Kidney (tissue), 14 donors: ENCODE data around the gene PSPH. TPM values are rescaled to one million over a fixed set of nuclear protein-coding genes. Genes with fewer than 3 reads are reported as not detected.
"Not testable (repeated sequence)": the region's sequence is repeated elsewhere in the genome, so short reads cannot be mapped to it uniquely, and the experiment has no call there.

Source experiments
- DNase-seq, 5 donors: peaks; one replicate each; pipeline ENCODE4 v3.0.0-alpha.2; 2013 to 2020
- FAIRE-seq: peaks from 2 replicates; lab custom pipeline; 2012; peaks lifted over from hg19 to GRCh38; lab: Jason Lieb, UNC
- H3K27ac ChIP-seq, 2 donors: one replicate each; pipeline ENCODE4 v1.7.0; 2013; ENCODE audit warnings: low read depth in 2 of 2, low read length in 2 of 2, inconsistent platforms in 1 of 2
- H3K27me3 ChIP-seq: one replicate; pipeline ENCODE4 v1.7.1; 2013; ENCODE audit warnings: low read length, inconsistent platforms; ENCODE audit not compliant: control insufficient read depth, insufficient read depth
- H3K36me3 ChIP-seq, 3 donors: one replicate each; pipeline versions ENCODE4 v1.7.0 to v1.7.1; 2013; ENCODE audit warnings: low read length in 3 of 3, control low read depth in 1 of 3, inconsistent platforms in 1 of 3; ENCODE audit not compliant: insufficient read depth in 3 of 3, control insufficient read depth in 2 of 3
- H3K4me1 ChIP-seq, 3 donors: one replicate each; pipeline versions ENCODE4 v1.7.0 to v1.7.1; 2013; ENCODE audit warnings: low read length in 3 of 3, inconsistent platforms in 1 of 3, low read depth in 1 of 3; ENCODE audit not compliant: control insufficient read depth in 2 of 3, insufficient read depth in 2 of 3
- H3K4me3 ChIP-seq, 3 donors: one replicate each; pipeline versions ENCODE4 v1.7.0 to v1.8.1; 2013; ENCODE audit warnings: low read length in 3 of 3, control low read depth in 1 of 3, inconsistent platforms in 1 of 3
- H3K9ac ChIP-seq, 3 donors: one replicate each; pipeline versions ENCODE4 v1.7.0 to v1.7.1; 2013; ENCODE audit warnings: low read length in 3 of 3, control low read depth in 1 of 3, inconsistent platforms in 1 of 3
- H3K9me3 ChIP-seq, 3 donors: one replicate each; pipeline versions ENCODE4 v1.7.0 to v1.7.1; 2013; ENCODE audit warnings: low read length in 3 of 3, control low read depth in 1 of 3, inconsistent platforms in 1 of 3; ENCODE audit not compliant: control insufficient read depth in 2 of 3, insufficient read depth in 1 of 3
- intact Hi-C: fragments of 100-400 bp; cut with DNase I; formaldehyde crosslinking; loops from one replicate; pipeline ENCODE4 v1.11.1; 2022
- polyA plus RNA-seq: library from polyadenylated mRNA; stranded (reverse); fragments of 350-450 nt; fragmentation: Illumina TruSeq; extraction: RNeasy Lipid Tissue Mini Kit (QIAGEN cat#74804); gene quantifications from one replicate; pipeline ENCODE4 v1.2.3, GENCODE V29; 2014; ENCODE audit warnings: low read depth, low replicate concordance; ENCODE audit not compliant: insufficient read depth
- total RNA-seq: library from RNA; stranded (reverse); fragmentation: NEBNext Ultra II Directional; extraction: Animal tissue kit (Norgen Biotek cat#: 25700); gene quantifications from one replicate; pipeline ENCODE4 v1.2.1, GENCODE V29; 2021
- TF ChIP-seq, protein P1 (sequence below): IDR thresholded peaks from 3 replicates; pipeline ENCODE4 v1.5.1; 2012; ENCODE audit warnings: mild to moderate bottlenecking, moderate library complexity, borderline replicate concordance; ENCODE audit not compliant: insufficient read depth; ENCODE audit errors: extremely low read depth
- donor health status: control.
- donor health status: control.
- donor health status: control.
- donor health status: control.
- donor health status: control.
- donor health status: DM: yes; HTN: yes; CAD: no.
- donor health status: Normal renal cell carcinoma (clear cell type).

The PSPH gene
- total and polyA plus RNA-seq, 2 donors from 2014 or later, result 9.0 to 17.8 TPM

DNA sequence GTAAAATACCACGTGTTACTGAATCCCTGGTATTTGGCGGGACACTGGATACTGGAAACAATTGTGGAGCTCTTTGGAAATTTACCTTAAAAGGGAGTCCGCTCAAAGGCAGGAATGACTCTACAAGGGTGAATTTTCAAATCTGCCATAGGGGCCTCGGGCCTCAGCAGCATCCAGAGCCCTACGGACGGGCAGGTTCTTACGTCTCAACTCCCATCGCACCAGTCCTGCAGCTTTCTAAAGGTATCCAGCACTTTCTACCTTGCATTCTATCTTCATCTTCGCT is 248 bp downstream of the PSPH start:
- intact Hi-C loops, result no loop called here
- DNase-seq (no peak), FAIRE-seq (no peak)
- H3K36me3 ChIP-seq, result peaks cover 9 to 18% (median 12%) of the 10 kb centered on the region in 3 donors
- H3K9ac ChIP-seq, result peak overlapping the region; percentile 57 to 99 (median 97)
- peak overlapping the region; percentile 83 to 95 for H3K27ac ChIP-seq
- peaks cover 0 to 18% (median 9%) of the 10 kb centered on the region in 3 donors for H3K4me1 ChIP-seq
- H3K4me3 ChIP-seq, result peak overlapping the region; percentile 83 to 99 (median 92)
- H3K9me3 ChIP-seq, result no peaks in the 10 kb centered on the region
- H3K27me3 ChIP-seq, result no peaks in the 10 kb centered on the region
- TF ChIP-seq, protein P1, sequence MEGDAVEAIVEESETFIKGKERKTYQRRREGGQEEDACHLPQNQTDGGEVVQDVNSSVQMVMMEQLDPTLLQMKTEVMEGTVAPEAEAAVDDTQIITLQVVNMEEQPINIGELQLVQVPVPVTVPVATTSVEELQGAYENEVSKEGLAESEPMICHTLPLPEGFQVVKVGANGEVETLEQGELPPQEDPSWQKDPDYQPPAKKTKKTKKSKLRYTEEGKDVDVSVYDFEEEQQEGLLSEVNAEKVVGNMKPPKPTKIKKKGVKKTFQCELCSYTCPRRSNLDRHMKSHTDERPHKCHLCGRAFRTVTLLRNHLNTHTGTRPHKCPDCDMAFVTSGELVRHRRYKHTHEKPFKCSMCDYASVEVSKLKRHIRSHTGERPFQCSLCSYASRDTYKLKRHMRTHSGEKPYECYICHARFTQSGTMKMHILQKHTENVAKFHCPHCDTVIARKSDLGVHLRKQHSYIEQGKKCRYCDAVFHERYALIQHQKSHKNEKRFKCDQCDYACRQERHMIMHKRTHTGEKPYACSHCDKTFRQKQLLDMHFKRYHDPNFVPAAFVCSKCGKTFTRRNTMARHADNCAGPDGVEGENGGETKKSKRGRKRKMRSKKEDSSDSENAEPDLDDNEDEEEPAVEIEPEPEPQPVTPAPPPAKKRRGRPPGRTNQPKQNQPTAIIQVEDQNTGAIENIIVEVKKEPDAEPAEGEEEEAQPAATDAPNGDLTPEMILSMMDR, result no peak

DNA sequence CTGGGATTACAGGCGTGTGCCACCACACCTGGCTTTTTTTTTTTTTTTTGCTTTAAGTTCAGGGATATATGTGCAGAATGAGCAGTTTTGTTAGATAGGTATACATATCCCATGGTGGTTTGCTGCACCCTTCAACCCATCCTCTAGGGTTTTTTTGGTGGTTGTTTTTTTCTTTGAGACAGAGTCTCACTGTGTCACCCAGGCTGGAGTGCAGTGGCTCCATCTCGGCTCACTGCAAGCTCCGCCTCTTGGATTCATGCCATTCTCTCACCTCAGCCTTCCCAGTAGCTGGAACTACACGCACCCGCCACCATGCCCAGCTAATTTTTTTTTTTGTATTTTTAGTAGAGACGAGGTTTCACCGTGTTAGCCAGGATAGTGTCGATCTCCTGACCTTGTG is 2.5 kb downstream of the PSPH start:
- intact Hi-C loops, H3K36me3 ChIP-seq, H3K27me3 ChIP-seq, H3K4me3 ChIP-seq, H3K9ac ChIP-seq, H3K9me3 ChIP-seq, FAIRE-seq, H3K27ac ChIP-seq: not testable (repeated sequence)
- DNase-seq, result peak in 1 of 5 donors; percentile 41
- H3K4me1 ChIP-seq, result peaks cover 0 to 18% (median 9%) of the 10 kb centered on the region in 3 donors

DNA sequence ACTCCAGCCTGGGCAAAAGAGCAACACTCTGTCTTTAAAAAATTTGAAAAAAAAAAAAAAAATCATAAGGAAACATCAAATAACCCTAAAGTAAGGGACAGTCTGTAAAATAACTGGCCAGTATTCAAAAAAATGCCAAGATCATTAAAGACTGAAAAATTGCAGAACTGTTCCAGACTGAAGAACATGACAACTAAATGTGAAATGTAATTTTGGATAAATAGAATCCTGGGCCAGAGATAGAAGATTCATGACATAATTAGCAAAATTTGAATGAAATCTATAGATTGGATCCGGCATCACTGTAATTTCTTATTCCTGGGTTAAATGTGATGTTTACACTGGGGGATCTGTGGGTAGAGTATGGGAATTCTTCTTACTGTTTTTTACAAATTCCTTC is 3.0 kb downstream of the PSPH start:
- TF ChIP-seq, protein P1, result no peak
- Histone ChIP-seq H3K27ac (peak overlapping the region in 1 of 2 donors; percentile 28), H3K4me1 (peaks cover 0 to 17% (median 9%) of the 10 kb centered on the region in 3 donors)

DNA sequence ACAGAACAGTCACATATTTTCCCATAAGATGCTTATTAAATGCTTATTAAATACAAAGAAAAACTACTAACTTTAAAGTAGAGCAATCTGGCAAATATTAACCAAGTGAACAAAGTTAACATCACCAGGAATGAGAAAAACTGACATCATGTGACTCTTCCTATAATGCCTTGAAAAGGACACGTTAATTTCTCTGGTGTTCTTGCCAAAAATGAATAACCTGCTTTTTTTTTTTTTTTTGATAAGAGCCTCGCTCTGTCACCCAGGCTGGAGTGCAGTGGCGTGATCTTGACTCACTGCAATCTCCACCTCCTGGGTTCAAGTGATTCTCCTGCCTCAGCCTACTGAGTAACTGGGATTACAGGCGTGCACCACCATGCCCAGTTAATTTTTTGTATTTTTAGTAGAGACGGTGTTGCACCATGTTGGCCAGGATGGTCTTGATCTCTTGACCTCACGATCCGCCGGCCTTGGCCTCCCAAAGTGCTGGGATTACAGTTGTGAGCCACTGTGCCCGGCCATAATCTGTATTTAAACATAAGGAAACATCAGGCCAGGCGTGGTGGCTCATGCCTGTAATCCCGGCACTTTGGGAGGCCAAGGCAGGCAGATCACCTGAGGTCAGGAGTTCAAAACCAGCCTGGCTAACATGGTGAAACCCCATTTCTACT is 3.7 kb downstream of the PSPH start:
- H3K4me3 ChIP-seq, H3K9me3 ChIP-seq, H3K9ac ChIP-seq, H3K36me3 ChIP-seq, FAIRE-seq, H3K27me3 ChIP-seq, intact Hi-C loops: not testable (repeated sequence)
- DNase-seq, result peak in 1 of 5 donors; percentile 14
- Histone ChIP-seq H3K4me1 (peaks cover 0 to 15% (median 9%) of the 10 kb centered on the region in 3 donors), H3K27ac (peak overlapping the region; percentile 53 to 68)

More for the DNA sequence above, 3.0 kb downstream of the PSPH start:
- DNase-seq, result no peak
- H3K9ac ChIP-seq, result no peak overlapping the region
- intact Hi-C loops, result no loop called here
- H3K36me3 ChIP-seq, result peaks cover 0 to 4% (median under 1%) of the 10 kb centered on the region in 3 donors
- H3K9me3 ChIP-seq, result no peaks in the 10 kb centered on the region
- no peak for FAIRE-seq
- no peaks in the 10 kb centered on the region for H3K27me3 ChIP-seq
- H3K4me3 ChIP-seq, result no peak overlapping the region
